GM12891 (cell line): ENCODE measurements around the gene CKS1B.

ENCODE experiments used
- POLR2AphosphoS5 ChIP-seq: IDR thresholded peaks from 2 replicates; pipeline ENCODE4 v1.6.1; 2011; ENCODE audit warnings: low read depth, low read length, control low read depth
- SPI1 ChIP-seq: IDR thresholded peaks from 2 replicates; pipeline ENCODE4 v1.6.1; 2011; ENCODE audit warnings: low read depth, low read length, control low read depth

- TF ChIP-seq SPI1 (no peak), POLR2AphosphoS5 (no peak)
Observed at GRCh38 chr1:154993572-154994268, 19.2 kb downstream of the CKS1B start, which contains the start of gene LENEP.
